ENCODE results near the gene SPOCK3. TPM values are rescaled to one million over a fixed set of nuclear protein-coding genes. Genes with fewer than 3 reads are reported as not detected.
"Not testable (repeated sequence)": the region's sequence is repeated elsewhere in the genome, so short reads cannot be mapped to it uniquely, and the experiment has no call there.

Gene SPOCK3
- total RNA-seq, 2 donors from 2014 or later: not detected

GRCh38 chr4:166896254-166896653 is 338.0 kb downstream of the SPOCK3 start:
- Mint-ChIP-seq H3K4me1 (no peaks in the 10 kb centered on the region), H3K4me3 (no peak overlapping the region), H3K9me3 (peaks cover 5% of the 10 kb centered on the region), H3K36me3 (ENCODE audit: low read depth) (no peaks in the 10 kb centered on the region), H3K27ac (no peak overlapping the region), H3K27me3 (no peaks in the 10 kb centered on the region)
- no peak for ATAC-seq (replicated peaks)

GRCh38 chr4:166895771-166896170 is 338.5 kb downstream of the SPOCK3 start:
- peaks cover 5% of the 10 kb centered on the region for H3K9me3 Mint-ChIP-seq
- H3K27me3 Mint-ChIP-seq: no peaks in the 10 kb centered on the region
- no peak overlapping the region for H3K27ac Mint-ChIP-seq

GRCh38 chr4:166887457-166887856 is 346.8 kb downstream of the SPOCK3 start:
- no peak overlapping the region for H3K4me3 Mint-ChIP-seq

More at GRCh38 chr4:166895771-166896170, 338.5 kb downstream of the SPOCK3 start:
- H3K4me3 Mint-ChIP-seq: no peak overlapping the region
- no peaks in the 10 kb centered on the region for H3K4me1 Mint-ChIP-seq
- H3K36me3 Mint-ChIP-seq (ENCODE audit: low read depth): no peaks in the 10 kb centered on the region
- ATAC-seq (replicated peaks): no peak

GRCh38 chr4:166886718-166887117 is 347.6 kb downstream of the SPOCK3 start:
- no peaks in the 10 kb centered on the region for H3K27me3 Mint-ChIP-seq
- H3K4me3 Mint-ChIP-seq: no peak overlapping the region
- no peaks in the 10 kb centered on the region for H3K9me3 Mint-ChIP-seq
- H3K36me3 Mint-ChIP-seq (ENCODE audit: low read depth): no peaks in the 10 kb centered on the region
- no peak for ATAC-seq (replicated peaks)
- H3K27ac Mint-ChIP-seq: no peak overlapping the region
- H3K4me1 Mint-ChIP-seq: no peaks in the 10 kb centered on the region

More at GRCh38 chr4:166887457-166887856, 346.8 kb downstream of the SPOCK3 start:
- no peaks in the 10 kb centered on the region for H3K4me1 Mint-ChIP-seq
- H3K27me3 Mint-ChIP-seq: no peaks in the 10 kb centered on the region
- no peak overlapping the region for H3K27ac Mint-ChIP-seq
- H3K36me3 Mint-ChIP-seq (ENCODE audit: low read depth): no peaks in the 10 kb centered on the region
- H3K9me3 Mint-ChIP-seq: no peaks in the 10 kb centered on the region
- ATAC-seq (replicated peaks): no peak

GRCh38 chr4:166882221-166882620 is 352.1 kb downstream of the SPOCK3 start:
- no peaks in the 10 kb centered on the region for H3K27me3 Mint-ChIP-seq

GRCh38 chr4:166875821-166876220 is 358.5 kb downstream of the SPOCK3 start:
- no peak for ATAC-seq (replicated peaks)
- Mint-ChIP-seq H3K36me3 (ENCODE audit: low read depth) (no peaks in the 10 kb centered on the region), H3K27me3 (no peaks in the 10 kb centered on the region), H3K4me3 (no peak overlapping the region), H3K9me3 (peaks cover 13% of the 10 kb centered on the region), H3K4me1 (no peaks in the 10 kb centered on the region), H3K27ac (no peak overlapping the region)

More at GRCh38 chr4:166882221-166882620, 352.1 kb downstream of the SPOCK3 start:
- Mint-ChIP-seq H3K27ac (no peak overlapping the region), H3K36me3 (ENCODE audit: low read depth) (no peaks in the 10 kb centered on the region), H3K4me3 (no peak overlapping the region), H3K4me1 (no peaks in the 10 kb centered on the region), H3K9me3 (peaks cover 3% of the 10 kb centered on the region)
- no peak for ATAC-seq (replicated peaks)

GRCh38 chr4:166862032-166862431 is 372.3 kb downstream of the SPOCK3 start:
- no peak for ATAC-seq (replicated peaks)
- Mint-ChIP-seq H3K4me1 (no peaks in the 10 kb centered on the region), H3K36me3 (ENCODE audit: low read depth) (no peaks in the 10 kb centered on the region), H3K27ac (no peak overlapping the region), H3K4me3 (no peak overlapping the region), H3K27me3 (no peaks in the 10 kb centered on the region), H3K9me3 (peaks cover 11% of the 10 kb centered on the region)

GRCh38 chr4:166850398-166850797 is 383.9 kb downstream of the SPOCK3 start:
- H3K27ac Mint-ChIP-seq; ATAC-seq (replicated peaks); H3K27me3 Mint-ChIP-seq: not testable (repeated sequence)

GRCh38 chr4:166846939-166847338 is 387.4 kb downstream of the SPOCK3 start:
- H3K9me3 Mint-ChIP-seq: peaks cover 3% of the 10 kb centered on the region
- H3K4me1 Mint-ChIP-seq: no peaks in the 10 kb centered on the region
- no peaks in the 10 kb centered on the region for H3K36me3 Mint-ChIP-seq (ENCODE audit: low read depth)
- ATAC-seq (replicated peaks): no peak
- no peak overlapping the region for H3K27ac Mint-ChIP-seq
- H3K4me3 Mint-ChIP-seq: no peak overlapping the region
- no peaks in the 10 kb centered on the region for H3K27me3 Mint-ChIP-seq

More at GRCh38 chr4:166850398-166850797, 383.9 kb downstream of the SPOCK3 start:
- not testable (repeated sequence) for H3K4me1 Mint-ChIP-seq; H3K9me3 Mint-ChIP-seq; H3K36me3 Mint-ChIP-seq (ENCODE audit: low read depth); H3K4me3 Mint-ChIP-seq

GRCh38 chr4:166842795-166843261 is 391.5 kb downstream of the SPOCK3 start:
- ATAC-seq (replicated peaks): no peak
- Mint-ChIP-seq H3K4me3 (no peak overlapping the region), H3K36me3 (ENCODE audit: low read depth) (no peaks in the 10 kb centered on the region), H3K9me3 (peaks cover 9% of the 10 kb centered on the region), H3K27me3 (no peaks in the 10 kb centered on the region), H3K27ac (no peak overlapping the region), H3K4me1 (no peaks in the 10 kb centered on the region)

- peaks cover 8% of the 10 kb centered on the region for H3K9me3 Mint-ChIP-seq
- H3K4me3 Mint-ChIP-seq: no peak overlapping the region
- no peaks in the 10 kb centered on the region for H3K36me3 Mint-ChIP-seq (ENCODE audit: low read depth)
- no peak overlapping the region for H3K27ac Mint-ChIP-seq
- no peaks in the 10 kb centered on the region for H3K4me1 Mint-ChIP-seq
- no peak for ATAC-seq (replicated peaks)
- no peaks in the 10 kb centered on the region for H3K27me3 Mint-ChIP-seq
These were observed 394.6 kb downstream of the SPOCK3 start for GRCh38 chr4:166839615-166840251.

- Mint-ChIP-seq H3K27me3 (no peaks in the 10 kb centered on the region), H3K36me3 (ENCODE audit: low read depth) (no peaks in the 10 kb centered on the region), H3K27ac (no peak overlapping the region), H3K9me3 (peaks cover 8% of the 10 kb centered on the region), H3K4me1 (no peaks in the 10 kb centered on the region), H3K4me3 (no peak overlapping the region)
- ATAC-seq (replicated peaks): no peak
These were observed 395.2 kb downstream of the SPOCK3 start for GRCh38 chr4:166838975-166839614.

- Mint-ChIP-seq H3K4me3 (no peak overlapping the region), H3K27ac (no peak overlapping the region), H3K27me3 (no peaks in the 10 kb centered on the region), H3K4me1 (no peaks in the 10 kb centered on the region), H3K36me3 (ENCODE audit: low read depth) (no peaks in the 10 kb centered on the region), H3K9me3 (peaks cover 8% of the 10 kb centered on the region)
- ATAC-seq (replicated peaks): no peak
These were observed 397.4 kb downstream of the SPOCK3 start for GRCh38 chr4:166836865-166837264.

- no peaks in the 10 kb centered on the region for H3K4me1 Mint-ChIP-seq
- no peaks in the 10 kb centered on the region for H3K27me3 Mint-ChIP-seq
- H3K4me3 Mint-ChIP-seq: no peak overlapping the region
- peaks cover 5% of the 10 kb centered on the region for H3K9me3 Mint-ChIP-seq
- H3K27ac Mint-ChIP-seq: no peak overlapping the region
- no peaks in the 10 kb centered on the region for H3K36me3 Mint-ChIP-seq (ENCODE audit: low read depth)
- no peak for ATAC-seq (replicated peaks)
These were observed 406.7 kb downstream of the SPOCK3 start for GRCh38 chr4:166827629-166828028.

- Mint-ChIP-seq H3K9me3 (peaks cover 5% of the 10 kb centered on the region), H3K4me1 (no peaks in the 10 kb centered on the region), H3K27ac (no peak overlapping the region), H3K36me3 (ENCODE audit: low read depth) (no peaks in the 10 kb centered on the region), H3K4me3 (no peak overlapping the region), H3K27me3 (no peaks in the 10 kb centered on the region)
- no peak for ATAC-seq (replicated peaks)
These were observed 407.1 kb downstream of the SPOCK3 start for GRCh38 chr4:166827167-166827566.

Measured in activated T-helper 17 cell treated with anti-CD3 and anti-CD28 coated beads, Interleukin-2, amount 50 U/mL, for 72 hours (primary cell).